Hepatocyte (in vitro differentiated cells): ENCODE results near the gene ARL2.

Experiments used
- EZH2 ChIP-seq: fragments of 200-600 bp; sonication (generic); IDR thresholded peaks from 2 replicates; pipeline ENCODE4 v1.6.1; 2016; ENCODE audit warnings: antibody characterized with exemption, mild to moderate bottlenecking, borderline replicate concordance
- TF ChIP-seq, protein P1 (sequence below): fragments of 200-600 bp; sonication (generic); IDR thresholded peaks from 2 replicates; pipeline ENCODE4 v1.5.1; 2016; ENCODE audit warnings: antibody characterized with exemption, mild to moderate bottlenecking; ENCODE audit not compliant: poor library complexity

DNA sequence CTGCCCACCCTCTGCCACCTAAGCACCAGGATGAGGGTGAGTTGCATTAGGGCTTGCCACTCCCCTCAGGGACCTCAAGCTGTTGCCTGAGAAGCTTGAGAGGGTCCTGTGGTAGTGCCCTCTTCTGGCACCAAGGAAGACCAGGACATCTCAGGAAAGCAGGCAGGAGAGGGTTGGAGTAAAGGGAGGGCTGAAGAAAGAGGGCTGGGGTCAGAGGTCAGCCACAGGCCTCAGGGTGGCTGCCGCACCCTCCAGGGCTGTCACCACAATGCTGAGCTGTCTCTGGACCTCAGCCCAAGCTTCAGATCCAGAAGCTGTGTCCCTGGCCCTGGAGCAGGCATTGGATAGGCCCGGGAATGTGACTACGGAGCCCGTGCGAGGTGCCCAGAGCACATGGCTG, 31.1 kb downstream of the ARL2 start:
- TF ChIP-seq, protein P1, sequence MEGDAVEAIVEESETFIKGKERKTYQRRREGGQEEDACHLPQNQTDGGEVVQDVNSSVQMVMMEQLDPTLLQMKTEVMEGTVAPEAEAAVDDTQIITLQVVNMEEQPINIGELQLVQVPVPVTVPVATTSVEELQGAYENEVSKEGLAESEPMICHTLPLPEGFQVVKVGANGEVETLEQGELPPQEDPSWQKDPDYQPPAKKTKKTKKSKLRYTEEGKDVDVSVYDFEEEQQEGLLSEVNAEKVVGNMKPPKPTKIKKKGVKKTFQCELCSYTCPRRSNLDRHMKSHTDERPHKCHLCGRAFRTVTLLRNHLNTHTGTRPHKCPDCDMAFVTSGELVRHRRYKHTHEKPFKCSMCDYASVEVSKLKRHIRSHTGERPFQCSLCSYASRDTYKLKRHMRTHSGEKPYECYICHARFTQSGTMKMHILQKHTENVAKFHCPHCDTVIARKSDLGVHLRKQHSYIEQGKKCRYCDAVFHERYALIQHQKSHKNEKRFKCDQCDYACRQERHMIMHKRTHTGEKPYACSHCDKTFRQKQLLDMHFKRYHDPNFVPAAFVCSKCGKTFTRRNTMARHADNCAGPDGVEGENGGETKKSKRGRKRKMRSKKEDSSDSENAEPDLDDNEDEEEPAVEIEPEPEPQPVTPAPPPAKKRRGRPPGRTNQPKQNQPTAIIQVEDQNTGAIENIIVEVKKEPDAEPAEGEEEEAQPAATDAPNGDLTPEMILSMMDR = no peak
- TF ChIP-seq EZH2 = no peak
